SK-N-SH (cell line): ENCODE results near the gene SPATA13. TPM values are rescaled to one million over a fixed set of nuclear protein-coding genes. Genes with fewer than 3 reads are reported as not detected.

ENCODE experiments used
- CTCF ChIA-PET: fragments of 300-600, 350-600 bp; formaldehyde crosslinking; extraction: SDS; loops from one replicate; lab custom pipeline; 2021; lab: Yijun Ruan, JAX
- POLR2A ChIA-PET: fragments of 350-600 bp; sonication (Branson Sonifier 250); formaldehyde crosslinking; extraction: SDS; loops from one replicate; lab custom pipeline; 2020; ENCODE audit warnings: antibody characterized with exemption, inconsistent platforms; lab: Yijun Ruan, JAX
- DNase-seq: peaks from one replicate; pipeline ENCODE4 v3.0.0; 2012
- H2AFZ ChIP-seq: fragments of 200-600 bp; sonication (generic); 2 replicates; pipeline ENCODE4 v1.8.1; 2016; ENCODE audit warnings: antibody characterized with exemption, mild to moderate bottlenecking, low read depth
- H3F3A ChIP-seq: fragments of 200-600 bp; sonication (generic); replicated peaks from 2 replicates; pipeline ENCODE3; 2016; ENCODE audit warnings: antibody characterized with exemption, mild to moderate bottlenecking; ENCODE audit not compliant: insufficient read depth
- H3K27ac ChIP-seq, 2 experiments: fragments of 200-500 bp in 1 of 2; fragments of 200-600 bp in 1 of 2; sonication (Bioruptor generic) in 1 of 2; sonication (generic), shearing (Covaris generic) in 1 of 2; 2 replicates each; pipeline versions ENCODE4 v1.5.1 to v1.6.1; 2014 to 2016; ENCODE audit warnings: low read depth in 2 of 2, inconsistent platforms in 1 of 2, low read length in 1 of 2, mild to moderate bottlenecking in 1 of 2, mixed read lengths in 1 of 2
- H3K27me3 ChIP-seq: fragments of 200-600 bp; sonication (generic), shearing (Covaris generic); 2 replicates; pipeline ENCODE4 v1.6.1; 2016; ENCODE audit warnings: mixed run types; ENCODE audit not compliant: insufficient read depth
- H3K36me3 ChIP-seq, 2 experiments: fragments of 200-500 bp in 1 of 2; fragments of 200-600 bp in 1 of 2; sonication (Bioruptor generic) in 1 of 2; sonication (generic) in 1 of 2; replicated peaks in 1 of 2; 2 replicates each; pipeline versions ENCODE3 to v1.5.1; 2014 to 2016; ENCODE audit warnings: low read length in 1 of 2, mild to moderate bottlenecking in 1 of 2; ENCODE audit not compliant: insufficient read depth in 2 of 2, control insufficient read depth in 1 of 2
- H3K4me1 ChIP-seq, 2 experiments: fragments of 200-500 bp in 1 of 2; fragments of 200-600 bp in 1 of 2; sonication (Bioruptor generic) in 1 of 2; sonication (generic), shearing (Covaris generic) in 1 of 2; 2 replicates each; pipeline versions ENCODE4 v1.5.1 to v1.6.1; 2014 to 2016; ENCODE audit warnings: low read depth in 1 of 2, low read length in 1 of 2, mixed run types in 1 of 2; ENCODE audit not compliant: insufficient read depth in 2 of 2, control insufficient read depth in 1 of 2
- H3K4me2 ChIP-seq: fragments of 200-600 bp; sonication (generic), shearing (Covaris generic); 2 replicates; pipeline ENCODE4 v1.6.1; 2017; ENCODE audit warnings: mixed run types
- H3K4me3 ChIP-seq, 2 experiments: fragments of 200-500 bp in 1 of 2; fragments of 200-600 bp in 1 of 2; sonication (Bioruptor generic) in 1 of 2; sonication (generic), shearing (Covaris generic) in 1 of 2; 2 replicates each; pipeline versions ENCODE4 v1.5.1 to v1.8.1; 2014 to 2016; ENCODE audit warnings: low read depth in 2 of 2, inconsistent platforms in 1 of 2, low read length in 1 of 2, mild to moderate bottlenecking in 1 of 2, mixed read lengths in 1 of 2, moderate library complexity in 1 of 2
- H3K79me2 ChIP-seq: fragments of 200-600 bp; sonication (generic); 2 replicates; pipeline ENCODE4 v1.8.1; 2017; ENCODE audit warnings: mild to moderate bottlenecking; ENCODE audit not compliant: insufficient read depth
- H3K9ac ChIP-seq: fragments of 200-600 bp; sonication (generic); 2 replicates; pipeline ENCODE4 v1.6.1; 2017; ENCODE audit warnings: mixed run types
- H3K9me2 ChIP-seq: fragments of 200-600 bp; sonication (generic); 2 replicates; pipeline ENCODE4 v1.6.1; 2017; ENCODE audit warnings: mixed run types
- H3K9me3 ChIP-seq: fragments of 200-600 bp; sonication (generic); 2 replicates; pipeline ENCODE4 v1.6.1; 2017; ENCODE audit warnings: mixed run types, mild to moderate bottlenecking, moderate library complexity
- H4K20me1 ChIP-seq: fragments of 200-600 bp; sonication (generic); 2 replicates; pipeline ENCODE4 v1.6.1; 2017; ENCODE audit warnings: mild to moderate bottlenecking, mixed run types; ENCODE audit not compliant: insufficient read depth
- EZH2phosphoT487 ChIP-seq: fragments of 200-600 bp; sonication (generic); IDR thresholded peaks from 2 replicates; pipeline ENCODE4 v1.6.1; 2017; ENCODE audit warnings: low read depth, mixed run types, mild to moderate bottlenecking, antibody characterized with exemption, moderate library complexity, borderline replicate concordance
- FOSL2 ChIP-seq: IDR thresholded peaks from 2 replicates; pipeline ENCODE4 v1.4.0; 2012; ENCODE audit warnings: low read depth, mild to moderate bottlenecking, moderate library complexity, borderline replicate concordance
- FOXM1 ChIP-seq: IDR thresholded peaks from 2 replicates; pipeline ENCODE4 v1.4.0; 2012; ENCODE audit warnings: low read depth, mild to moderate bottlenecking
- MAX ChIP-seq: IDR thresholded peaks from 2 replicates; pipeline ENCODE4 v1.4.0; 2012; ENCODE audit warnings: low read depth
- MEF2A ChIP-seq: IDR thresholded peaks from 2 replicates; pipeline ENCODE4 v1.4.0; 2012; ENCODE audit warnings: low read depth, borderline replicate concordance
- RCOR1 ChIP-seq: fragments of 150-350 bp; IDR thresholded peaks from 2 replicates; pipeline ENCODE4 v1.6.1; 2017; ENCODE audit warnings: antibody characterized with exemption, low read length
- SIN3A ChIP-seq: IDR thresholded peaks from 2 replicates; pipeline ENCODE4 v1.6.1; 2012; ENCODE audit warnings: low read depth, mild to moderate bottlenecking, low read length, moderate library complexity, borderline replicate concordance
- SMC3 ChIP-seq: IDR thresholded peaks from 2 replicates; pipeline ENCODE4 v1.6.1; 2012; ENCODE audit warnings: low read depth, low read length, improper control_type of control experiment
- TAF1 ChIP-seq: IDR thresholded peaks from 2 replicates; pipeline ENCODE4 v1.6.1; 2012; ENCODE audit warnings: low read depth, mild to moderate bottlenecking, low read length, moderate library complexity, borderline replicate concordance
- USF2 ChIP-seq: fragments of 150-350 bp; IDR thresholded peaks from 2 replicates; pipeline ENCODE4 v1.6.1; 2017; ENCODE audit warnings: antibody characterized with exemption, low read length, low read depth, borderline replicate concordance
- YY1 ChIP-seq: IDR thresholded peaks from 2 replicates; pipeline ENCODE4 v1.4.0; 2012; ENCODE audit warnings: low read depth, mild to moderate bottlenecking
- WGBS: methylation state at CpG from one replicate; pipeline ENCODE4 v1.1.6; 2017; ENCODE audit warnings: low lambda C conversion rate; 5-methylcytosine and 5-hydroxymethylcytosine counted together
- polyA plus RNA-seq, 3 experiments: library from polyadenylated mRNA; depleted of rRNA; stranded (reverse); fragments of >200 nt; gene quantifications; 2 replicates each; pipeline ENCODE4 v1.2.3, GENCODE V29; 2012
- TF ChIP-seq, protein P1 (sequence below): fragments of 150-350 bp; IDR thresholded peaks from 2 replicates; pipeline ENCODE4 v1.6.1; 2016; ENCODE audit warnings: mild to moderate bottlenecking, low read depth, low read length

Gene SPATA13
- polyA plus RNA-seq, 1 of the 3 experiments (the other 2 are of a cell fraction), result 4.3 TPM

DNA sequence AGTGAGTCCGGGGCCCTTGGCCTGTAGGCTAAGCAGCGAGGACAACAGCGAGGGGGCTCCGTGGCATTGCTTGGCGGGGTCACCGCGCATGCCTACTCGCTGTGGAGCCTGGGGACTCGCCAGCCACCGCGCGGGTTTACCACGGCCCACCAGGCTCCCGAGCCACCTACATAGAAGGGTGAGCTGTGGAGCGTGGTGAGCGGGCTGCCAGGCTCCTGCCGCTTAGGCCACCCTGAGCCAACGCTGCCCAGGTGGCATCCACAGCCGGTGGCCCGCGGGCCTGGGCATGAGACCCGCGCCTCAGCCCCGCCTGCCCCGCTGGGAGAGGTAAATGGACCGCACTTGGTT, 180.1 kb downstream of the SPATA13 start:
- no peak overlapping the region for H3K4me3 ChIP-seq
- no peak overlapping the region for H3K27ac ChIP-seq
- H3K9me3 ChIP-seq, result no peaks in the 10 kb centered on the region
- H3K36me3 ChIP-seq, result no peaks in the 10 kb centered on the region
- no peaks in the 10 kb centered on the region for H4K20me1 ChIP-seq
- H3K9ac ChIP-seq, result no peak overlapping the region
- ChIA-PET POLR2A (no interaction called here), CTCF (no interaction called here)
- no peaks in the 10 kb centered on the region for H3K79me2 ChIP-seq
- no peak for DNase-seq
- no peak overlapping the region for H2AFZ ChIP-seq
- H3K9me2 ChIP-seq, result no peaks in the 10 kb centered on the region
- H3K4me2 ChIP-seq, result no peak overlapping the region
- no peaks in the 10 kb centered on the region for H3K4me1 ChIP-seq
- TF ChIP-seq TAF1, result no peak
- no peak for TF ChIP-seq FOSL2
- TF ChIP-seq MAX, result no peak
- no peak for TF ChIP-seq FOXM1
- TF ChIP-seq USF2, result no peak
- TF ChIP-seq SMC3, result no peak
- no peak for TF ChIP-seq EZH2phosphoT487
- TF ChIP-seq, protein P1, sequence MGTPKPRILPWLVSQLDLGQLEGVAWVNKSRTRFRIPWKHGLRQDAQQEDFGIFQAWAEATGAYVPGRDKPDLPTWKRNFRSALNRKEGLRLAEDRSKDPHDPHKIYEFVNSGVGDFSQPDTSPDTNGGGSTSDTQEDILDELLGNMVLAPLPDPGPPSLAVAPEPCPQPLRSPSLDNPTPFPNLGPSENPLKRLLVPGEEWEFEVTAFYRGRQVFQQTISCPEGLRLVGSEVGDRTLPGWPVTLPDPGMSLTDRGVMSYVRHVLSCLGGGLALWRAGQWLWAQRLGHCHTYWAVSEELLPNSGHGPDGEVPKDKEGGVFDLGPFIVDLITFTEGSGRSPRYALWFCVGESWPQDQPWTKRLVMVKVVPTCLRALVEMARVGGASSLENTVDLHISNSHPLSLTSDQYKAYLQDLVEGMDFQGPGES, result no peak
- no peak for TF ChIP-seq RCOR1
- TF ChIP-seq, all 33 proteins: peak for 0
- no peaks in the 10 kb centered on the region for H3F3A ChIP-seq
- H3K27me3 ChIP-seq, result no peaks in the 10 kb centered on the region
- 94% methylated on average over 25 of the region's 26 CpGs for WGBS

DNA sequence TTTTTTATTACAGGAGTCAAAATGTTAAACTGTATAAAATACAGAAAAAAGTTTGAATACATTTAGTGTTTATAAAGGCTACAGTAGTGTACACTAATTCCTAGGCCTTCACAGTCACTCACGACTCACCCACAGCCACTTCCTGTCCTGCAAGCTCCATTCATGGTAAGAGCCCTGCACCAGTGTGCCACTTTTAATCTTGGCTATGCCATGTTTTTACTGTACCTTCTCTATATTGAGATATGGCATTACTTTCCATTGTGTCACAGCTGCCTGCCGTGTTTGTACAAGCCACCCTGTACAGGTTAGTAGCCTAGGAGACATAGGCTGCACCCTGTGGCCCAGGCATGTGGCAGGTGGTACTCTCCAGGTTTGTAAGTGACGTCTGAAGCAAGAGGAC, 180.9 kb downstream of the SPATA13 start:
- H3F3A ChIP-seq, result no peaks in the 10 kb centered on the region
- no peaks in the 10 kb centered on the region for H3K9me2 ChIP-seq
- no peak for DNase-seq
- no peaks in the 10 kb centered on the region for H3K27me3 ChIP-seq
- no peaks in the 10 kb centered on the region for H3K9me3 ChIP-seq
- H3K27ac ChIP-seq, result no peak overlapping the region
- H3K9ac ChIP-seq, result no peak overlapping the region
- H3K4me2 ChIP-seq, result no peak overlapping the region
- WGBS, result 32% methylated on average over 3 of the region's 3 CpGs
- no peaks in the 10 kb centered on the region for H3K36me3 ChIP-seq
- no peaks in the 10 kb centered on the region for H3K79me2 ChIP-seq
- H2AFZ ChIP-seq, result no peak overlapping the region
- POLR2A ChIA-PET, result no interaction called here
- no peak for TF ChIP-seq MEF2A
- no peak for TF ChIP-seq SIN3A
- TF ChIP-seq YY1, result no peak
- TF ChIP-seq, all 33 proteins: peak for 0
- Histone ChIP-seq H4K20me1 (no peaks in the 10 kb centered on the region), H3K4me3 (no peak overlapping the region), H3K4me1 (no peaks in the 10 kb centered on the region)
- CTCF ChIA-PET, result no interaction called here
